ENCODE measurements around the gene ANO5. TPM values are rescaled to one million over a fixed set of nuclear protein-coding genes. Genes with fewer than 3 reads are reported as not detected.

Gene ANO5, protein sequence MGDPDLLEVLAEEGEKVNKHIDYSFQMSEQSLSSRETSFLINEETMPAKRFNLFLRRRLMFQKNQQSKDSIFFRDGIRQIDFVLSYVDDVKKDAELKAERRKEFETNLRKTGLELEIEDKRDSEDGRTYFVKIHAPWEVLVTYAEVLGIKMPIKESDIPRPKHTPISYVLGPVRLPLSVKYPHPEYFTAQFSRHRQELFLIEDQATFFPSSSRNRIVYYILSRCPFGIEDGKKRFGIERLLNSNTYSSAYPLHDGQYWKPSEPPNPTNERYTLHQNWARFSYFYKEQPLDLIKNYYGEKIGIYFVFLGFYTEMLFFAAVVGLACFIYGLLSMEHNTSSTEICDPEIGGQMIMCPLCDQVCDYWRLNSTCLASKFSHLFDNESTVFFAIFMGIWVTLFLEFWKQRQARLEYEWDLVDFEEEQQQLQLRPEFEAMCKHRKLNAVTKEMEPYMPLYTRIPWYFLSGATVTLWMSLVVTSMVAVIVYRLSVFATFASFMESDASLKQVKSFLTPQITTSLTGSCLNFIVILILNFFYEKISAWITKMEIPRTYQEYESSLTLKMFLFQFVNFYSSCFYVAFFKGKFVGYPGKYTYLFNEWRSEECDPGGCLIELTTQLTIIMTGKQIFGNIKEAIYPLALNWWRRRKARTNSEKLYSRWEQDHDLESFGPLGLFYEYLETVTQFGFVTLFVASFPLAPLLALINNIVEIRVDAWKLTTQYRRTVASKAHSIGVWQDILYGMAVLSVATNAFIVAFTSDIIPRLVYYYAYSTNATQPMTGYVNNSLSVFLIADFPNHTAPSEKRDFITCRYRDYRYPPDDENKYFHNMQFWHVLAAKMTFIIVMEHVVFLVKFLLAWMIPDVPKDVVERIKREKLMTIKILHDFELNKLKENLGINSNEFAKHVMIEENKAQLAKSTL
- total RNA-seq, result not detected in 2 replicates

GRCh38 chr11:22192642-22193347 lies at the start of gene ANO5:
Gene ANO5 (plus strand): TSS chr11:22193085. CDS start chr11:22193493, 408 bp downstream.

Other genes starting within 250 kb of the ANO5 start
- gene SLC17A6, start 145.3 kb downstream of the ANO5 start, total RNA-seq, result not detected in 2 replicates

Data from smooth muscle cell of the umbilical artery (primary cell).